HEK293 (cell line): ENCODE results near the gene SLC35E4.

Source experiments
- CTCF ChIA-PET: fragments of 350-600 bp; formaldehyde crosslinking; extraction: SDS; loops from one replicate; lab custom pipeline; 2021; ENCODE audit warnings: antibody characterized with exemption; lab: Yijun Ruan, JAX
- POLR2A ChIA-PET: fragments of 300-600 bp; formaldehyde crosslinking; extraction: SDS; loops from one replicate; lab custom pipeline; 2020; ENCODE audit warnings: antibody characterized with exemption, inconsistent platforms; lab: Yijun Ruan, JAX
- H3K27ac ChIP-seq: fragments of 200-500 bp; sonication (Bioruptor generic); 2 replicates; pipeline ENCODE4 v1.5.1; 2014; ENCODE audit warnings: low read depth, low read length, control low read depth, inconsistent platforms; ENCODE audit errors: extremely low read depth
- H3K36me3 ChIP-seq, 2 experiments: fragments of 200-500 bp in 1 of 2; sonication (Bioruptor generic) in 1 of 2; 1 replicate in 1 of 2; 2 replicates in 1 of 2; pipeline ENCODE4 v1.5.1; 2014 to 2017; ENCODE audit warnings: inconsistent platforms in 2 of 2, low read length in 2 of 2; ENCODE audit not compliant: control insufficient read depth in 2 of 2, insufficient read depth in 1 of 2
- H3K4me1 ChIP-seq: fragments of 200-500 bp; sonication (Bioruptor generic); 2 replicates; pipeline ENCODE4 v1.5.1; 2014; ENCODE audit warnings: mild to moderate bottlenecking, low read length, inconsistent platforms; ENCODE audit not compliant: control insufficient read depth, insufficient read depth
- H3K4me3 ChIP-seq: 2 replicates; pipeline ENCODE4 v1.5.1; 2011; ENCODE audit warnings: low read depth, mild to moderate bottlenecking, control low read depth, low read length, moderate library complexity
- H3K9me3 ChIP-seq: fragments of 200-500 bp; sonication (Bioruptor generic); 2 replicates; pipeline ENCODE4 v1.5.1; 2014; ENCODE audit warnings: low read depth, low read length, inconsistent platforms; ENCODE audit not compliant: control insufficient read depth, insufficient read depth
- HIC1 ChIP-seq: fragments of 450-650 bp; formaldehyde crosslinking; IDR thresholded peaks from 2 replicates; pipeline ENCODE4 v1.5.1; 2016; ENCODE audit warnings: missing biosample characterization, missing genetic modification characterization
- HOXD13 ChIP-seq: sonication (generic); formaldehyde crosslinking; IDR thresholded peaks from 2 replicates; pipeline ENCODE4 v1.8.0; 2022; ENCODE audit warnings: missing genetic modification reagents, borderline replicate concordance
- SCRT1 ChIP-seq: fragments of 450-650 bp; formaldehyde crosslinking; IDR thresholded peaks from 2 replicates; pipeline ENCODE4 v1.5.1; 2016; ENCODE audit warnings: missing biosample characterization, missing genetic modification characterization, borderline replicate concordance
- SCRT2 ChIP-seq: fragments of 450-650 bp; formaldehyde crosslinking; IDR thresholded peaks from 2 replicates; pipeline ENCODE4 v1.5.1; 2016; ENCODE audit warnings: missing biosample characterization, missing genetic modification characterization
- YY1 ChIP-seq: fragments of 450-650 bp; formaldehyde crosslinking; IDR thresholded peaks from 2 replicates; pipeline ENCODE4 v1.5.1; 2018; ENCODE audit warnings: missing biosample characterization, missing genetic modification characterization
- ZBTB17 ChIP-seq: fragments of 450-650 bp; formaldehyde crosslinking; IDR thresholded peaks from 2 replicates; pipeline ENCODE4 v1.5.1; 2016; ENCODE audit warnings: missing biosample characterization, missing genetic modification characterization
- ZIC2 ChIP-seq: fragments of 450-650 bp; formaldehyde crosslinking; IDR thresholded peaks from 2 replicates; pipeline ENCODE4 v1.5.1; 2016; ENCODE audit warnings: missing biosample characterization, missing genetic modification characterization
- ZNF157 ChIP-seq: fragments of 450-650 bp; formaldehyde crosslinking; IDR thresholded peaks from 2 replicates; pipeline ENCODE4 v1.5.1; 2016; ENCODE audit warnings: missing biosample characterization, missing genetic modification characterization
- ZNF391 ChIP-seq: fragments of 450-650 bp; formaldehyde crosslinking; IDR thresholded peaks from 2 replicates; pipeline ENCODE4 v1.5.1; 2016; ENCODE audit warnings: low read depth, missing biosample characterization, missing genetic modification characterization, borderline replicate concordance
- ZNF404 ChIP-seq: fragments of 450-650 bp; formaldehyde crosslinking; IDR thresholded peaks from 2 replicates; pipeline ENCODE4 v1.5.1; 2017; ENCODE audit warnings: missing biosample characterization, missing genetic modification characterization
- ZNF449 ChIP-seq: fragments of 450-650 bp; formaldehyde crosslinking; IDR thresholded peaks from 2 replicates; pipeline ENCODE4 v1.5.1; 2017; ENCODE audit warnings: missing biosample characterization, mild to moderate bottlenecking, missing genetic modification characterization, moderate library complexity
- ZNF585B ChIP-seq: fragments of 450-650 bp; formaldehyde crosslinking; IDR thresholded peaks from 2 replicates; pipeline ENCODE4 v1.5.1; 2016; ENCODE audit warnings: missing biosample characterization, missing genetic modification characterization
- ZSCAN16 ChIP-seq: fragments of 450-650 bp; formaldehyde crosslinking; IDR thresholded peaks from 2 replicates; pipeline ENCODE4 v1.5.1; 2016; ENCODE audit warnings: missing biosample characterization, missing genetic modification characterization

SLC35E4 gene

GRCh38 chr22:30634471-30635233, 929 bp upstream of the SLC35E4 start (continued):
- peak; percentile 61 for TF ChIP-seq HIC1
- TF ChIP-seq, all 188 proteins: peak for 28

GRCh38 chr22:30636226-30637077, 871 bp downstream of the SLC35E4 start:
- peak overlapping the region; percentile 59 for H3K4me3 ChIP-seq
- POLR2A ChIA-PET = interaction anchor here (1.0 to 1.9 kb wide), 7 partner anchors 9 to 253 kb away, joined by 3 to 11 read pairs (median 6); partner anchors contain the start of genes DUSP18, OSBP2 and PES1
- H3K4me1 ChIP-seq = peaks cover 9% of the 10 kb centered on the region
- no peaks in the 10 kb centered on the region for H3K36me3 ChIP-seq
- CTCF ChIA-PET = interaction anchor here (0.6 to 4.1 kb wide), 9 partner anchors 8 to 283 kb away, joined by 3 to 100 read pairs (median 6); no protein-coding TSS in a partner anchor
- H3K9me3 ChIP-seq = no peaks in the 10 kb centered on the region
- TF ChIP-seq ZNF157 (tag by site-specific recombination) = no peak
- TF ChIP-seq ZIC2 = peak; percentile 36
- peak; percentile 82 for TF ChIP-seq SCRT2 (tag by site-specific recombination)
- peak; percentile 63 for TF ChIP-seq HIC1
- TF ChIP-seq SCRT1 (tag by site-specific recombination) = peak; percentile 9; the same call in 1 of the 2 replicates
- no peak for TF ChIP-seq ZNF391
- H3K27ac ChIP-seq = peak overlapping the region; percentile 78; the same call in 1 of the 2 replicates

DNA sequence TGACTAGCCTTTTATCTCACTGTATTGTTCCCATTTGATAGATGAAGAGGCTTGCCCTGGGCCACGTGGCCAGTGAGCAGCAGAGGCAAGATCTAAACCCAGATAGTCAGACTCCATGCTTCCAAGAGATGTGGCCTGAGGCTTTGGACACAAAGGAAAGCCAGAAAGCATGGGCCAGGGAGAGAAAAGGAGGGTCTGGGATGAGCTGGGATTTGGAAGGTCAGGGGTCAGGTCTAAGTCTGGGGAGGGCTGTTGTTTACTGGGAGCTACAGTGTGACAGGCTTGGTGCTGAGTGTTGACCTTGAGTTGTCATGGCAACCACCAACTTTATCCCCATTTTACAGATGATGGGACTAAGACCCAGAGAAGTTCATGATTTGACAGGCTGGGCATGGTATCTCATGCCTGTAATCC, 2.1 kb downstream of the SLC35E4 start:
- Histone ChIP-seq H3K27ac (no peak overlapping the region), H3K9me3 (no peaks in the 10 kb centered on the region), H3K4me3 (no peak overlapping the region), H3K36me3 (no peaks in the 10 kb centered on the region)
- ChIA-PET CTCF (interaction anchor here (0.5 to 1.1 kb wide), 4 partner anchors 10 to 282 kb away, joined by 3 read pairs; no protein-coding TSS in a partner anchor), POLR2A (interaction anchor here (0.7 kb wide), 1 partner anchor 11 kb away, joined by 3 read pairs; no protein-coding TSS in a partner anchor)
- TF ChIP-seq HOXD13 = no peak
- TF ChIP-seq YY1 (tag by site-specific recombination) = no peak
- no peak for TF ChIP-seq ZNF404
- no peak for TF ChIP-seq ZSCAN16
- TF ChIP-seq ZBTB17 = no peak
- no peak for TF ChIP-seq ZNF585B
- TF ChIP-seq ZNF449 = no peak
- TF ChIP-seq, all 188 proteins: peak for 0
- H3K4me1 ChIP-seq = peaks cover 9% of the 10 kb centered on the region
